ENCODE results near the gene INSYN2B. TPM values are rescaled to one million over a fixed set of nuclear protein-coding genes. Genes with fewer than 3 reads are reported as not detected.

INSYN2B gene
- total RNA-seq, 2 experiments from 2014 or later, result not detected

DNA sequence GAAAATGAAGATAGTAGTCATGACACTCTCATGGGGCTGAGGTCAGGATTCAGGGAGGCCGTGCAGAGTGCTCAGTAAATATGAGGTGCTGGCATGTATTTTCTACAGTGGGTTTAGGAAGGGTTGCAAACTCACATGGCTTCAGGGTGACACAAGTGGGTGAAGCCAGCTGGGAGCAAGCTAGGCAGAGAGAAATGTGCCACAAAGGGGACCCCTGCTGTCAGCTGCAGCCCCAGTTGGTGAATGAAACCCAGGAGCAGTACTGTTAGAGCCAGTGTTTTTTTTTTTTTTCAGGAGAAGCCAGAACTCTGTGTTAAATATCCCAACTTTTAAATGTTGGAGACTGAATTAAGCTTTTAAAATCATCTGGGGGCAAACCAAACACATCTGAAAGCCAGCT is 75.3 kb downstream of the INSYN2B start:
- ATAC-seq (no peak), DNase-seq (no peak)
- H3K9me3 Mint-ChIP-seq (ENCODE audit: insufficient read depth), result no peaks in the 10 kb centered on the region
- no peak overlapping the region for H3K27ac Mint-ChIP-seq
- ChIA-PET CTCF (no interaction called here), POLR2A (no interaction called here)
- peaks cover 17% of the 10 kb centered on the region for H3K4me1 Mint-ChIP-seq (ENCODE audit: low read depth)
- H3K36me3 Mint-ChIP-seq (ENCODE audit: low read depth), result peaks cover 22% of the 10 kb centered on the region
- no peaks in the 10 kb centered on the region for H3K27me3 Mint-ChIP-seq (ENCODE audit: low read depth)
- no peak overlapping the region for H3K4me3 Mint-ChIP-seq

DNA sequence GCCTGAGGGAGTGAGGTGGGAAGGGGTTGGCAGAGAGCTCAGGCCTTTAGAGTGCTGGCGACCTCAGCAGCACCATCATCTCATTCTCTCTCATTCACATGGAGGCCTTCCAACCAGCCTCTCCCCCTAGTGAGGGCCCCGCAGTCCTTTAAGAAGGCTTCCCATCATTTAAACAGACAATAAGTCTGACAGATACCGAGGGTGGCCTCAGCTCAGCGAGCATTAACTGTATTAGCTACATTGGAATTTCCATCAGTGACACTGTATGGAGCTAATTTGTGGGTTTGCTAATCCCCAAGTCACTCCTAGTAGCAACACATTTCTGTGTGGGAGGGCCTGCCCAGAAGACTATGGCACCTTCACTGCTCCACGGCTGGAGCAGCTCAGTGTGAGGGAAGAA is 75.8 kb downstream of the INSYN2B start:
- Mint-ChIP-seq H3K27ac (no peak overlapping the region), H3K4me3 (no peak overlapping the region), H3K27me3 (ENCODE audit: low read depth) (no peaks in the 10 kb centered on the region), H3K4me1 (ENCODE audit: low read depth) (peaks cover 17% of the 10 kb centered on the region), H3K9me3 (ENCODE audit: insufficient read depth) (no peaks in the 10 kb centered on the region), H3K36me3 (ENCODE audit: low read depth) (peaks cover 26% of the 10 kb centered on the region)
- ATAC-seq (no peak), DNase-seq (no peak)
- ChIA-PET CTCF (no interaction called here), POLR2A (no interaction called here)

DNA sequence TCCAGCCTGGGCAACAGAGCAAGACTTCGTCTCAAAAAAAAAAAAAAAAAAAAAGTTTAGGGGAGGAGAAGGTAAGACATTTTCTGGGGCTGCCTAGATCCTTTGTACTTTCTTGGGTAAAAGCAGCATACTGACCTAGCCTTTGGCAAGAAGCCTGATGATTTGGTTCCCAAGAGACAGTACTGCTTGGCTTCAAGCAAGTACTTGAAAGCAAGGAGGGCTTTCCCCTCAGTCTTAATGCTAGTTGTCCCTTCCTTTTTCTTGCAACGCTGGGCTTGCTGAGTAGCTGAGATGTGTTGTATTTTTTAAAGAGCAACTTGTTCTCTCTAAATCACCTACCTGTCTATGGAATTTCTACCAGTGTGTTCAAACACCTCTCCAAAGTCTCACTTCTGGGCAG is 76.2 kb downstream of the INSYN2B start:
- no peaks in the 10 kb centered on the region for H3K9me3 Mint-ChIP-seq (ENCODE audit: insufficient read depth)
- H3K36me3 Mint-ChIP-seq (ENCODE audit: low read depth), result peaks cover 30% of the 10 kb centered on the region
- no peak overlapping the region for H3K4me3 Mint-ChIP-seq
- H3K27ac Mint-ChIP-seq, result no peak overlapping the region
- no peak for ATAC-seq
- CTCF ChIA-PET, result no interaction called here
- POLR2A ChIA-PET, result no interaction called here
- no peaks in the 10 kb centered on the region for H3K27me3 Mint-ChIP-seq (ENCODE audit: low read depth)
- peaks cover 17% of the 10 kb centered on the region for H3K4me1 Mint-ChIP-seq (ENCODE audit: low read depth)
- no peak for DNase-seq

DNA sequence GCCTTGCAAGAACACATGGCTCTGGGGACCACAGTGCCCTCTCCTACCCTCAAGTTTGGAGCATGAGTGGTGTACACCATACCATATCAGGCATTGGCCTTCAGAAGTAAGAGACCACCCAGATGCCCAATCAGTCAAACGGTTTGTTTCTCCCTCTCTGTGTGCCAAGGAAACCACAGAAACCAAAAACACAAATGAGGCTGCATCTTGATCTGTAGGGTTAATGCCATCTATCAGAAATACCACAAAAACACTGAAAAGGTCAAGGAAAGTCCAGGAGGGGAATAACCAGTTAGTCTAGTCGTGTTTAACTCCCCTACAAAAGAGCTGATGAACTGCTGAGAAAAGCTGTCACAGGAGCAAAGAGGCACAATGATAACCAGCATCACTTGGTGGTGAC is 78.4 kb downstream of the INSYN2B start:
- H3K36me3 Mint-ChIP-seq (ENCODE audit: low read depth), result peaks cover 43% of the 10 kb centered on the region
- no peaks in the 10 kb centered on the region for H3K27me3 Mint-ChIP-seq (ENCODE audit: low read depth)
- no peak overlapping the region for H3K27ac Mint-ChIP-seq
- no peak overlapping the region for H3K4me3 Mint-ChIP-seq
- CTCF ChIA-PET, result no interaction called here
- H3K9me3 Mint-ChIP-seq (ENCODE audit: insufficient read depth), result no peaks in the 10 kb centered on the region
- POLR2A ChIA-PET, result interaction anchor here (0.6 kb wide), 1 partner anchor 9 kb away, joined by 4 read pairs; no protein-coding TSS in a partner anchor
- DNase-seq (no peak), ATAC-seq (no peak)
- H3K4me1 Mint-ChIP-seq (ENCODE audit: low read depth), result peaks cover 17% of the 10 kb centered on the region

DNA sequence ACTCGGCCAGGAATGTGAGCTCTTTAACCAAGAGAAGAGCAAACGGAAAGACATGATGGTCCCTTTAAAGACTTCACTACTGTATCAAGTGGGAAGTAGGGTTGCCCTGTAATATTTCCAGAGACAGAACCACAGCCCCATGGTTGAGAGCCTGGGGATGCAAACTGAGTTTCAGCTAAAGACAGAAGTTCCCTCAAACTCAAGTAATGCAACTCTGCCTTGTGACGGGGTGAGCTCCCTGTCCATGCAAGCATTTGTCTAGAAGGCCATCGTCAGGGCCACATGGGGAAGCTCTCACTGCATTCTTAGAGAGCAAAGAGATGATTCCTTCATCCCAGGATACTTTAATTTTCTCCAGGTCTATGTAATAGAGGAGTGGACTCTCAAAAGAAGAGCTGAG is 82.8 kb downstream of the INSYN2B start:
- Mint-ChIP-seq H3K4me3 (no peak overlapping the region), H3K27me3 (ENCODE audit: low read depth) (no peaks in the 10 kb centered on the region), H3K9me3 (ENCODE audit: insufficient read depth) (no peaks in the 10 kb centered on the region), H3K27ac (no peak overlapping the region), H3K36me3 (ENCODE audit: low read depth) (peaks cover 60% of the 10 kb centered on the region), H3K4me1 (ENCODE audit: low read depth) (peaks cover 17% of the 10 kb centered on the region)
- ChIA-PET POLR2A (no interaction called here), CTCF (no interaction called here)
- DNase-seq (no peak), ATAC-seq (no peak)

DNA sequence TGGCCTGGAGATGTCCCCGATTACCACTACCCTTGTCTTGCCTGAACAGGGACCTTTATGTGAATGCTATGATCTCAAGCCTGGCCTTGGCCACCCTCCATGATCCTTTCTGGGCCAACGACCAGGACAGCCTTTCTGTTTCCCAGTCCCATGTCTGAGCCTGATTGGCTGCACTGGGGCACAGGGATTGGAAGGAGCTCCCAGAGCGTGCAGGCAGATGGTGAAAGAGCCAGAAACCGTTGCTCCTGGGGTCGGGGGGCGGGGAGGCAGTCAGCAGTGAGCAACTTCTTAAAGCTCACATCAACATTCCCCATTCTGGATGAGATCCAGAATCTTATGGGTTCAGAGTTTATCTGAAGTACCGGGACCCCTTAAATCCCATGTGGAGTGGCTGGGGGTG is 84.4 kb downstream of the INSYN2B start:
- no peak for ATAC-seq
- ChIA-PET CTCF (no interaction called here), POLR2A (no interaction called here)
- peaks cover 5% of the 10 kb centered on the region for H3K4me1 Mint-ChIP-seq (ENCODE audit: low read depth)
- H3K27me3 Mint-ChIP-seq (ENCODE audit: low read depth), result no peaks in the 10 kb centered on the region
- H3K36me3 Mint-ChIP-seq (ENCODE audit: low read depth), result peaks cover 53% of the 10 kb centered on the region
- H3K27ac Mint-ChIP-seq, result no peak overlapping the region
- no peak overlapping the region for H3K4me3 Mint-ChIP-seq
- no peaks in the 10 kb centered on the region for H3K9me3 Mint-ChIP-seq (ENCODE audit: insufficient read depth)
- DNase-seq, result no peak

DNA sequence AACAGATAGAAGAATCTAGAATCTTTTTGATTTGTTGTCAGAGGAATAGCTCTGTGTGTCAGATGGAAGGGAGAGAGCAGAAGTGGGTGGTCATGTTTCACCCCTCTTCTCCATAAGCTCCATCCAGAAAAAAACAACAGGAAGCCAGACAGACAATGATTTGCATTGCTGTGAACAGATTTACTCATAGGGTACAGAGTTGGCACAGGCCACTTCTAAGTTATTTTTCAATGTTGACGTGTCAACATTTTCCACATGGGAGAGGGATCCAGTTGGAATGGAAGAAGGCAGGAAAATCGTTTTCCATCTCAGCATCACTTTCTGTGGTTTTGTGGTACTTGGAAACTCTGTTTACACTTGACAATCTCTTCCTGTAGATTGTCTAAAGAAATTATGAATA is 86.7 kb downstream of the INSYN2B start:
- no peaks in the 10 kb centered on the region for H3K27me3 Mint-ChIP-seq (ENCODE audit: low read depth)
- H3K4me1 Mint-ChIP-seq (ENCODE audit: low read depth), result no peaks in the 10 kb centered on the region
- H3K4me3 Mint-ChIP-seq, result no peak overlapping the region
- no peaks in the 10 kb centered on the region for H3K9me3 Mint-ChIP-seq (ENCODE audit: insufficient read depth)
- ChIA-PET CTCF (no interaction called here), POLR2A (interaction anchor here (1.1 kb wide), 1 partner anchor 8 kb away, joined by 4 read pairs; no protein-coding TSS in a partner anchor)
- H3K36me3 Mint-ChIP-seq (ENCODE audit: low read depth), result peaks cover 31% of the 10 kb centered on the region
- DNase-seq (no peak), ATAC-seq (no peak)
- no peak overlapping the region for H3K27ac Mint-ChIP-seq

DNA sequence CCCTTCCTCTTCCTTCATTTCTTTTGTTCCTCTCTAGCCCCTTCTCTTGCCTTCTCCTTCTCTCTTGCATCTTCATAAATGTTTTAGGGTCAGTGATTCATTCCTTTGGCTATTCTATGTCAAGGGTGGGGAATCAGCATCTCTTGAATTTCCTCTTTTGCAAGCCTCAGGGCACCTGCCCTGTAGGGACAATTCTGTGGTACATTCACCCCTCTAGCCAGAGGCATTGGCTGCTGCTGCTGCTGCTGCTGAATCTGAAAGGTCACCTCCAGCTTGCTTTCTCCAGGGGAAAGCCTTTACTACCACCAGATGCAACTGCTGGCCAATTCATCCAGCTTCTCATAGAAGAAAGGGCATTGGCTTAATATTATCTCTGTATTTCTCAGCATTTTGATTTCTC is 87.3 kb downstream of the INSYN2B start:
- peak overlapping the region; percentile 2 for H3K27ac Mint-ChIP-seq
- CTCF ChIA-PET, result no interaction called here
- H3K4me1 Mint-ChIP-seq (ENCODE audit: low read depth), result no peaks in the 10 kb centered on the region
- H3K27me3 Mint-ChIP-seq (ENCODE audit: low read depth), result no peaks in the 10 kb centered on the region
- no peaks in the 10 kb centered on the region for H3K9me3 Mint-ChIP-seq (ENCODE audit: insufficient read depth)
- ATAC-seq (no peak), DNase-seq (no peak)
- POLR2A ChIA-PET, result interaction anchor here (1.1 kb wide), 1 partner anchor 9 kb away, joined by 4 read pairs; no protein-coding TSS in a partner anchor
- H3K36me3 Mint-ChIP-seq (ENCODE audit: low read depth), result peaks cover 25% of the 10 kb centered on the region
- H3K4me3 Mint-ChIP-seq, result no peak overlapping the region

DNA sequence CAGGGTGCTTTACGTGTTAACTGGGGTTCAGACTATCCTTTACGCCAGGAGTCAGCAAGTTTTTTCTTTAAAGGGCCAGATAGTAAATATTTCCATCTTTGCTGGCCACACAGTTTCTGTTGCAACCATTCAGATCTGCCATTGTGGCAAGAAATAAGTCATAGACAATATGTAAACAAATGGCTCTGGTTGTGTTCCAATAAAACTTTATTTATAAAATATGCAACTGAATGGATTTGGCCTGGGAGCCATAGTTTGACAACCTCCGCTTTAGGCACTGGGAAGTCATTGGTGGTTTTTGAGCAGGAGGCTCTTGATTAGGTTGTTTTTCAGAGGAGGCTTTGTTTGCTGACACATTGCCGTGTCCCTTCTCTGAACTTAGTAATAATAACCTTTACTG is 90.7 kb downstream of the INSYN2B start:
- H3K27ac Mint-ChIP-seq, result no peak overlapping the region
- CTCF ChIA-PET, result no interaction called here

DNA sequence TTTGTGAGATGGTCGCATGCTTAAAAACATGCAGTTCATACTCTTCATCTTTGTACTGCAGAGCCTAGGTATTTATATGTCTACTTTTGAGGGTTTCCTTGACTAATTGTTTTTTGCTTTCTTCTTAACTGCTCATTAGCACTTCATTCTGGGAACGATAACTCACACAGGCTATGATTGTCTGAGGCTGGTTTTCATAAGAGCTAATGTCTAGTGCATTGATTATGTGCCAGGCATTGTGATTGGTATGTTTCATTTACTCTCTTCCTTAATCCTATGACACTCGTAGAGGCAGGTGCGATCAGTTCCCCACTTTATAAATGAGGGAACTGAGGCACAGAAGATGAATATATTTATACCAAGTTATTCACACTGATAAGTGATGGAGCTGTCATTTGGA is 93.6 kb downstream of the INSYN2B start:
- ChIA-PET POLR2A (no interaction called here), CTCF (no interaction called here)
- no peaks in the 10 kb centered on the region for H3K27me3 Mint-ChIP-seq (ENCODE audit: low read depth)
- no peaks in the 10 kb centered on the region for H3K9me3 Mint-ChIP-seq (ENCODE audit: insufficient read depth)
- no peak for ATAC-seq
- H3K27ac Mint-ChIP-seq, result no peak overlapping the region
- no peaks in the 10 kb centered on the region for H3K4me1 Mint-ChIP-seq (ENCODE audit: low read depth)
- peaks cover 4% of the 10 kb centered on the region for H3K36me3 Mint-ChIP-seq (ENCODE audit: low read depth)
- DNase-seq, result no peak
- no peak overlapping the region for H3K4me3 Mint-ChIP-seq

More for the DNA sequence above, 90.7 kb downstream of the INSYN2B start:
- POLR2A ChIA-PET, result no interaction called here
- Mint-ChIP-seq H3K4me3 (no peak overlapping the region), H3K27me3 (ENCODE audit: low read depth) (no peaks in the 10 kb centered on the region), H3K9me3 (ENCODE audit: insufficient read depth) (no peaks in the 10 kb centered on the region), H3K36me3 (ENCODE audit: low read depth) (peaks cover 14% of the 10 kb centered on the region), H3K4me1 (ENCODE audit: low read depth) (no peaks in the 10 kb centered on the region)
- ATAC-seq (no peak), DNase-seq (no peak)

DNA sequence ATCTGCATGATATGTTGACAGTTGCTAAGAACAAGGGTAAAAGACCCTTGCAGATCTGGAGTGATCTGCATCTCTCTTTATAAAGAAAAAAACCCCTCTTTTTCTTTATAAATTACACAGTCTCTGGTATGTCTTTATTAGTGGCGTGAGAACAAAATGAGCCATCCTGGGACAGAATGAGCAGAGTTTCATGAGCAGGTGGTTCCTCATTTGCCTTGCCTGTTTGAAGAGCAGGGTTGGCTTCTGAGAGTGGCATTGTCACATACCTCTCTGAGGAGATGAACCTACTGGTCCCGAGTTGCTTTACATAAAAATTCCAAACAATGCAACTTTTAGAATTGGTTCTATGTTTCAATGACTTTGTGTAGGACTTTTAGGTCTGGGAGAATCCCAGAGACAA is 94.3 kb downstream of the INSYN2B start:
- H3K27ac Mint-ChIP-seq, result no peak overlapping the region
- DNase-seq, result no peak
- H3K4me1 Mint-ChIP-seq (ENCODE audit: low read depth), result no peaks in the 10 kb centered on the region
- no peak overlapping the region for H3K4me3 Mint-ChIP-seq
- CTCF ChIA-PET, result no interaction called here
- H3K27me3 Mint-ChIP-seq (ENCODE audit: low read depth), result no peaks in the 10 kb centered on the region
- H3K36me3 Mint-ChIP-seq (ENCODE audit: low read depth), result peaks cover 8% of the 10 kb centered on the region
- POLR2A ChIA-PET, result no interaction called here
- ATAC-seq, result no peak
- H3K9me3 Mint-ChIP-seq (ENCODE audit: insufficient read depth), result no peaks in the 10 kb centered on the region

DNA sequence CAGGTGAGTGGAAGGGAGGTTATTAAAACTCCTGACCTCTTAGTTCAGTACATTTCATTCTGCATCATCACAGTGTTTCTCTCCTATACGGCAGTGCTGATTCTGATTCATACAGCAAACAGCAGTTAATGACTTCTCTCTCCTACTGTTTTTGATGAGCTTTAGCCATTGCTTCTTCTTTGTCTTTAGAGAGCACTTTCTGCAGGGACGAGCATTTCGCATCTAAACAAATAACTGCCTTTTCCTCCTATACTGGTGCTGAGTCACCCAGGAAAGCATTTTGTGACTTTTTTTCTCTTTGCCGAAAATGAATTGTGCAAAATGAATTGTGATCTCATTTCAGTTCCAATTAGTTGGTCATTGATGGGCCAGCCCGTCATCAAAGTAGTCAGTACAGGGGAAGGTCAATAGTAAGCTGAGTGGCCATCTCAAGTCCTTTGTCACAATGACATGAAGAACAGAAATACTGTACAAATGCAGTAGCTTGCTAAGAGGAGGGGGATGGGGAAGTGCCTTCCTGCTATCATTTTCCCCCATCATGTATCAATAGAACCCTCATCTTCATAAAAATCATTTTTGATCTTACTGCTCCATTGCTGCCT is 98.5 kb downstream of the INSYN2B start:
- Mint-ChIP-seq H3K36me3 (ENCODE audit: low read depth) (peaks cover 25% of the 10 kb centered on the region), H3K4me3 (no peak overlapping the region), H3K9me3 (ENCODE audit: insufficient read depth) (no peaks in the 10 kb centered on the region), H3K27me3 (ENCODE audit: low read depth) (no peaks in the 10 kb centered on the region), H3K4me1 (ENCODE audit: low read depth) (no peaks in the 10 kb centered on the region), H3K27ac (no peak overlapping the region)
- ChIA-PET POLR2A (no interaction called here), CTCF (no interaction called here)
- ATAC-seq (no peak), DNase-seq (no peak)

DNA sequence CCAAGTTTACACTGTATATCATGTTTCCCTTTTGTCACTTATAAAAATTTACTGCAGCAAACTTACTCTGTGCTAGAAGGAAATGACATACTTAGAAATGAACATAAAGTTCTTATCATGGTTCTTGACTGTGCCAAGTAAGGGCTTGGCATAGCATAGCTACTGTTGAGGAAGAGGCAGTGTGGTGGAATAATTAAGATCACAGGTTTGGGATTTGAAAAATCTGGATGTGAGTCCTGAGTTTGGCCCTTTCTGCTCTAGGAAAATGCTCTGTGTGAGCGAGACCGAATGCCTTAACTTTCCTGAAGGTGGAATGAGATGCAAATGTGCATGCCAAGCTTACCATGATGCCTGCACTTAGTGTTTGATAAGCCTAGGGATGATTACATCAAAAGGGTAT is 99.5 kb downstream of the INSYN2B start:
- no peak for ATAC-seq
- Mint-ChIP-seq H3K36me3 (ENCODE audit: low read depth) (peaks cover 31% of the 10 kb centered on the region), H3K4me3 (no peak overlapping the region), H3K9me3 (ENCODE audit: insufficient read depth) (no peaks in the 10 kb centered on the region), H3K4me1 (ENCODE audit: low read depth) (no peaks in the 10 kb centered on the region), H3K27me3 (ENCODE audit: low read depth) (no peaks in the 10 kb centered on the region), H3K27ac (no peak overlapping the region)
- POLR2A ChIA-PET, result no interaction called here
- CTCF ChIA-PET, result no interaction called here
- DNase-seq, result no peak
